Measurements from ENCODE around the gene TNIP2.
"Not testable (repeated sequence)": the region's sequence is repeated elsewhere in the genome, so short reads cannot be mapped to it uniquely, and the experiment has no call there.

DNA sequence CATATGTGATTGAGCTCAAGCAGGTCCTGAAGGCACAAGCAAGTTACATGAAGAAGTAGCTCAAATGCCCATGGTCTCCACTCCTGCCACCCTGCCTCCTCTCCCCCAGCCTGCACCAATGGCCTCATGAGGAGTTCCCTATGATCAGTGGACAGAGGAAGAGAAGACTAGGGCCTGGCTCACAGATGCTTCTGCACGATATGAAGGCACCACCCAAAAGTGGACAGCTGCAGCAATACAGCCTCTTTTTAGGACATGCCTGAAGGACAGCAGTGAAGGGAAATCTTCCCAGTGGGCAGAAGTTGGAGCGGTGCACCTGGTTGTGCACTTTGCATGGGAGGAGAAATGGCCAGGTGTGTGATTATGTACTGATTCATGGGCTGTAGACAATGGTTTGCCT lies 17.8 kb downstream of the TNIP2 start:
- not testable (repeated sequence) for TF ChIP-seq KLF16 (tag by site-specific recombination; IDR thresholded peaks at IDR 0.05); SCRT2 (tag by site-specific recombination; IDR thresholded peaks at IDR 0.05); ZNF768 (tag by site-specific recombination; IDR thresholded peaks at IDR 0.05); OVOL3 (tag by site-specific recombination; IDR thresholded peaks at IDR 0.05); ZXDB (tag by site-specific recombination; IDR thresholded peaks at IDR 0.05); ZNF571 (tag by site-specific recombination; IDR thresholded peaks at IDR 0.05); ZBTB1 (tag by site-specific recombination; IDR thresholded peaks at IDR 0.05); REPIN1 (tag by site-specific recombination; IDR thresholded peaks at IDR 0.05; ENCODE audit: low read depth)
- TF ChIP-seq, protein P1, sequence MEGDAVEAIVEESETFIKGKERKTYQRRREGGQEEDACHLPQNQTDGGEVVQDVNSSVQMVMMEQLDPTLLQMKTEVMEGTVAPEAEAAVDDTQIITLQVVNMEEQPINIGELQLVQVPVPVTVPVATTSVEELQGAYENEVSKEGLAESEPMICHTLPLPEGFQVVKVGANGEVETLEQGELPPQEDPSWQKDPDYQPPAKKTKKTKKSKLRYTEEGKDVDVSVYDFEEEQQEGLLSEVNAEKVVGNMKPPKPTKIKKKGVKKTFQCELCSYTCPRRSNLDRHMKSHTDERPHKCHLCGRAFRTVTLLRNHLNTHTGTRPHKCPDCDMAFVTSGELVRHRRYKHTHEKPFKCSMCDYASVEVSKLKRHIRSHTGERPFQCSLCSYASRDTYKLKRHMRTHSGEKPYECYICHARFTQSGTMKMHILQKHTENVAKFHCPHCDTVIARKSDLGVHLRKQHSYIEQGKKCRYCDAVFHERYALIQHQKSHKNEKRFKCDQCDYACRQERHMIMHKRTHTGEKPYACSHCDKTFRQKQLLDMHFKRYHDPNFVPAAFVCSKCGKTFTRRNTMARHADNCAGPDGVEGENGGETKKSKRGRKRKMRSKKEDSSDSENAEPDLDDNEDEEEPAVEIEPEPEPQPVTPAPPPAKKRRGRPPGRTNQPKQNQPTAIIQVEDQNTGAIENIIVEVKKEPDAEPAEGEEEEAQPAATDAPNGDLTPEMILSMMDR (tag by site-specific recombination; IDR thresholded peaks at IDR 0.05) = not testable (repeated sequence)
- TF ChIP-seq, protein P2, sequence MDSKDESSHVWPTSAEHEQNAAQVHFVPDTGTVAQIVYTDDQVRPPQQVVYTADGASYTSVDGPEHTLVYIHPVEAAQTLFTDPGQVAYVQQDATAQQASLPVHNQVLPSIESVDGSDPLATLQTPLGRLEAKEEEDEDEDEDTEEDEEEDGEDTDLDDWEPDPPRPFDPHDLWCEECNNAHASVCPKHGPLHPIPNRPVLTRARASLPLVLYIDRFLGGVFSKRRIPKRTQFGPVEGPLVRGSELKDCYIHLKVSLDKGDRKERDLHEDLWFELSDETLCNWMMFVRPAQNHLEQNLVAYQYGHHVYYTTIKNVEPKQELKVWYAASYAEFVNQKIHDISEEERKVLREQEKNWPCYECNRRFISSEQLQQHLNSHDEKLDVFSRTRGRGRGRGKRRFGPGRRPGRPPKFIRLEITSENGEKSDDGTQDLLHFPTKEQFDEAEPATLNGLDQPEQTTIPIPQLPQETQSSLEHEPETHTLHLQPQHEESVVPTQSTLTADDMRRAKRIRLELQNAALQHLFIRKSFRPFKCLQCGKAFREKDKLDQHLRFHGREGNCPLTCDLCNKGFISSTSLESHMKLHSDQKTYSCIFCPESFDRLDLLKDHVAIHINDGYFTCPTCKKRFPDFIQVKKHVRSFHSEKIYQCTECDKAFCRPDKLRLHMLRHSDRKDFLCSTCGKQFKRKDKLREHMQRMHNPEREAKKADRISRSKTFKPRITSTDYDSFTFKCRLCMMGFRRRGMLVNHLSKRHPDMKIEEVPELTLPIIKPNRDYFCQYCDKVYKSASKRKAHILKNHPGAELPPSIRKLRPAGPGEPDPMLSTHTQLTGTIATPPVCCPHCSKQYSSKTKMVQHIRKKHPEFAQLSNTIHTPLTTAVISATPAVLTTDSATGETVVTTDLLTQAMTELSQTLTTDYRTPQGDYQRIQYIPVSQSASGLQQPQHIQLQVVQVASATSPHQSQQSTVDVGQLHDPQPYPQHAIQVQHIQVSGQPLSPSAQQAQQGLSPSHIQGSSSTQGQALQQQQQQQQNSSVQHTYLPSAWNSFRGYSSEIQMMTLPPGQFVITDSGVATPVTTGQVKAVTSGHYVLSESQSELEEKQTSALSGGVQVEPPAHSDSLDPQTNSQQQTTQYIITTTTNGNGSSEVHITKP (tag by site-specific recombination; IDR thresholded peaks at IDR 0.05) = not testable (repeated sequence)
- TF ChIP-seq, protein P3, sequence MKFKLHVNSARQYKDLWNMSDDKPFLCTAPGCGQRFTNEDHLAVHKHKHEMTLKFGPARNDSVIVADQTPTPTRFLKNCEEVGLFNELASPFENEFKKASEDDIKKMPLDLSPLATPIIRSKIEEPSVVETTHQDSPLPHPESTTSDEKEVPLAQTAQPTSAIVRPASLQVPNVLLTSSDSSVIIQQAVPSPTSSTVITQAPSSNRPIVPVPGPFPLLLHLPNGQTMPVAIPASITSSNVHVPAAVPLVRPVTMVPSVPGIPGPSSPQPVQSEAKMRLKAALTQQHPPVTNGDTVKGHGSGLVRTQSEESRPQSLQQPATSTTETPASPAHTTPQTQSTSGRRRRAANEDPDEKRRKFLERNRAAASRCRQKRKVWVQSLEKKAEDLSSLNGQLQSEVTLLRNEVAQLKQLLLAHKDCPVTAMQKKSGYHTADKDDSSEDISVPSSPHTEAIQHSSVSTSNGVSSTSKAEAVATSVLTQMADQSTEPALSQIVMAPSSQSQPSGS (tag by site-specific recombination; IDR thresholded peaks at IDR 0.05; ENCODE audit: low read depth) = not testable (repeated sequence)
- TF ChIP-seq, protein P4, sequence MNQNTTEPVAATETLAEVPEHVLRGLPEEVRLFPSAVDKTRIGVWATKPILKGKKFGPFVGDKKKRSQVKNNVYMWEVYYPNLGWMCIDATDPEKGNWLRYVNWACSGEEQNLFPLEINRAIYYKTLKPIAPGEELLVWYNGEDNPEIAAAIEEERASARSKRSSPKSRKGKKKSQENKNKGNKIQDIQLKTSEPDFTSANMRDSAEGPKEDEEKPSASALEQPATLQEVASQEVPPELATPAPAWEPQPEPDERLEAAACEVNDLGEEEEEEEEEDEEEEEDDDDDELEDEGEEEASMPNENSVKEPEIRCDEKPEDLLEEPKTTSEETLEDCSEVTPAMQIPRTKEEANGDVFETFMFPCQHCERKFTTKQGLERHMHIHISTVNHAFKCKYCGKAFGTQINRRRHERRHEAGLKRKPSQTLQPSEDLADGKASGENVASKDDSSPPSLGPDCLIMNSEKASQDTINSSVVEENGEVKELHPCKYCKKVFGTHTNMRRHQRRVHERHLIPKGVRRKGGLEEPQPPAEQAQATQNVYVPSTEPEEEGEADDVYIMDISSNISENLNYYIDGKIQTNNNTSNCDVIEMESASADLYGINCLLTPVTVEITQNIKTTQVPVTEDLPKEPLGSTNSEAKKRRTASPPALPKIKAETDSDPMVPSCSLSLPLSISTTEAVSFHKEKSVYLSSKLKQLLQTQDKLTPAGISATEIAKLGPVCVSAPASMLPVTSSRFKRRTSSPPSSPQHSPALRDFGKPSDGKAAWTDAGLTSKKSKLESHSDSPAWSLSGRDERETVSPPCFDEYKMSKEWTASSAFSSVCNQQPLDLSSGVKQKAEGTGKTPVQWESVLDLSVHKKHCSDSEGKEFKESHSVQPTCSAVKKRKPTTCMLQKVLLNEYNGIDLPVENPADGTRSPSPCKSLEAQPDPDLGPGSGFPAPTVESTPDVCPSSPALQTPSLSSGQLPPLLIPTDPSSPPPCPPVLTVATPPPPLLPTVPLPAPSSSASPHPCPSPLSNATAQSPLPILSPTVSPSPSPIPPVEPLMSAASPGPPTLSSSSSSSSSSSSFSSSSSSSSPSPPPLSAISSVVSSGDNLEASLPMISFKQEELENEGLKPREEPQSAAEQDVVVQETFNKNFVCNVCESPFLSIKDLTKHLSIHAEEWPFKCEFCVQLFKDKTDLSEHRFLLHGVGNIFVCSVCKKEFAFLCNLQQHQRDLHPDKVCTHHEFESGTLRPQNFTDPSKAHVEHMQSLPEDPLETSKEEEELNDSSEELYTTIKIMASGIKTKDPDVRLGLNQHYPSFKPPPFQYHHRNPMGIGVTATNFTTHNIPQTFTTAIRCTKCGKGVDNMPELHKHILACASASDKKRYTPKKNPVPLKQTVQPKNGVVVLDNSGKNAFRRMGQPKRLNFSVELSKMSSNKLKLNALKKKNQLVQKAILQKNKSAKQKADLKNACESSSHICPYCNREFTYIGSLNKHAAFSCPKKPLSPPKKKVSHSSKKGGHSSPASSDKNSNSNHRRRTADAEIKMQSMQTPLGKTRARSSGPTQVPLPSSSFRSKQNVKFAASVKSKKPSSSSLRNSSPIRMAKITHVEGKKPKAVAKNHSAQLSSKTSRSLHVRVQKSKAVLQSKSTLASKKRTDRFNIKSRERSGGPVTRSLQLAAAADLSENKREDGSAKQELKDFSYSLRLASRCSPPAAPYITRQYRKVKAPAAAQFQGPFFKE (tag by site-specific recombination; IDR thresholded peaks at IDR 0.05; ENCODE audit: borderline replicate concordance) = not testable (repeated sequence)
- TF ChIP-seq, protein P5, sequence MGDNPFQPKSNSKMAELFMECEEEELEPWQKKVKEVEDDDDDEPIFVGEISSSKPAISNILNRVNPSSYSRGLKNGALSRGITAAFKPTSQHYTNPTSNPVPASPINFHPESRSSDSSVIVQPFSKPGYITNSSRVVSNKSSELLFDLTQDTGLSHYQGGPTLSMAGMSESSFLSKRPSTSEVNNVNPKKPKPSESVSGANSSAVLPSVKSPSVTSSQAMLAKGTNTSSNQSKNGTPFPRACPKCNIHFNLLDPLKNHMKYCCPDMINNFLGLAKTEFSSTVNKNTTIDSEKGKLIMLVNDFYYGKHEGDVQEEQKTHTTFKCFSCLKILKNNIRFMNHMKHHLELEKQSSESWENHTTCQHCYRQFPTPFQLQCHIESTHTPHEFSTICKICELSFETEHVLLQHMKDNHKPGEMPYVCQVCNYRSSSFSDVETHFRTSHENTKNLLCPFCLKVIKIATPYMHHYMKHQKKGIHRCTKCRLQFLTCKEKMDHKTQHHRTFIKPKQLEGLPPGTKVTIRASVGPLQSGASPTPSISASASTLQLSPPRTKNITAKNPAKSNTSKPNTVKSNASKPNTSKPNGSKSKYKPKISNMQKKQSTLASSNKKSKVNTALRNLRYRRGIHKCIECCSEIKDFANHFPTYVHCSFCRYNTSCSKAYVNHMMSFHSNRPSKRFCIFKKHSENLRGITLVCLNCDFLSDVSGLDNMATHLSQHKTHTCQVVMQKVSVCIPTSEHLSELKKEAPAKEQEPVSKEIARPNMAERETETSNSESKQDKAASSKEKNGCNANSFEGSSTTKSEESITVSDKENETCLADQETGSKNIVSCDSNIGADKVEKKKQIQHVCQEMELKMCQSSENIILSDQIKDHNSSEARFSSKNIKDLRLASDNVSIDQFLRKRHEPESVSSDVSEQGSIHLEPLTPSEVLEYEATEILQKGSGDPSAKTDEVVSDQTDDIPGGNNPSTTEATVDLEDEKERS (tag by site-specific recombination; IDR thresholded peaks at IDR 0.05) = not testable (repeated sequence)
- TF ChIP-seq, protein P6, sequence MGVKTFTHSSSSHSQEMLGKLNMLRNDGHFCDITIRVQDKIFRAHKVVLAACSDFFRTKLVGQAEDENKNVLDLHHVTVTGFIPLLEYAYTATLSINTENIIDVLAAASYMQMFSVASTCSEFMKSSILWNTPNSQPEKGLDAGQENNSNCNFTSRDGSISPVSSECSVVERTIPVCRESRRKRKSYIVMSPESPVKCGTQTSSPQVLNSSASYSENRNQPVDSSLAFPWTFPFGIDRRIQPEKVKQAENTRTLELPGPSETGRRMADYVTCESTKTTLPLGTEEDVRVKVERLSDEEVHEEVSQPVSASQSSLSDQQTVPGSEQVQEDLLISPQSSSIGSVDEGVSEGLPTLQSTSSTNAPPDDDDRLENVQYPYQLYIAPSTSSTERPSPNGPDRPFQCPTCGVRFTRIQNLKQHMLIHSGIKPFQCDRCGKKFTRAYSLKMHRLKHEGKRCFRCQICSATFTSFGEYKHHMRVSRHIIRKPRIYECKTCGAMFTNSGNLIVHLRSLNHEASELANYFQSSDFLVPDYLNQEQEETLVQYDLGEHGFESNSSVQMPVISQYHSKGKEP (tag by site-specific recombination; IDR thresholded peaks at IDR 0.05) = not testable (repeated sequence)
